Suppressor macrophage treated with lipopolysaccharide for 1 hour (primary cell): ENCODE data around the gene UQCRFS1.
"Not testable (repeated sequence)": the region's sequence is repeated elsewhere in the genome, so short reads cannot be mapped to it uniquely, and the experiment has no call there.

Experiments
- DNase-seq, 3 donors: peaks; one replicate each; pipeline ENCODE4 v3.0.0-alpha.2; 2020 to 2022

The UQCRFS1 gene

DNA sequence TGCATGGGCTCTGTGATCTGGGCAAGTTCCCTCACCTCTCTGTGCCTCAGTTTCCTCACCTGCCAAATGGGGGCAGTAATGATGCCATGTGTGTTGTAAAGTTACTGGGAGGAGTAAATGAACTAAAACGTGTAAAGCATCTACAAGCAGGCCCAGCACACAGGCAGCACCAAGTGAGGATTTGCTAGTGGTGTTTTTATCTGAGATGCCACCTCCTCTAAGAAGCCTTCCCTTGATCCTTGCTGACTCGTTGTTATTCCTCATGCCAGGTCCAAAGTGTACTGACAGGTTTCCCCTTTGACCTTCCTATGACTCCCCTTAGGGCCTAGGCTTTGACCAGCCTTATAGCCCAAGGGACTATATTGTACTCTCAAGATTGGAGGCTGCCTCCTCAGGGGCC lies 1.5 kb upstream of the UQCRFS1 start:
- no peak for DNase-seq

DNA sequence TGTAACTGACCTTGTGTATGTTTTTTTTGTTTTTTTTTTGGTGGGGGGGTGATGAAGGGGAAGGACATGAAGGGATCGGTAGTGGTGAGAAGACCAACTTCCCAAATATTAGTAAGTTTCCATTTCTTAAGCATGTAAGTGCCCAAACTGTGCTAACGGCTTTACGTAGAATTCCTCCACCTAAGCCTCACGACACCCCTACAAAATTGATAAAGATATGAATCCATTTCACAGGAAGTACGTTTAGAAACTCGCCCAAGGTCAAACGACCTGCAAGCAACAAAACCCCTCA lies 649 bp downstream of the UQCRFS1 start:
- DNase-seq = peak in 1 of 3 donors; percentile 21

DNA sequence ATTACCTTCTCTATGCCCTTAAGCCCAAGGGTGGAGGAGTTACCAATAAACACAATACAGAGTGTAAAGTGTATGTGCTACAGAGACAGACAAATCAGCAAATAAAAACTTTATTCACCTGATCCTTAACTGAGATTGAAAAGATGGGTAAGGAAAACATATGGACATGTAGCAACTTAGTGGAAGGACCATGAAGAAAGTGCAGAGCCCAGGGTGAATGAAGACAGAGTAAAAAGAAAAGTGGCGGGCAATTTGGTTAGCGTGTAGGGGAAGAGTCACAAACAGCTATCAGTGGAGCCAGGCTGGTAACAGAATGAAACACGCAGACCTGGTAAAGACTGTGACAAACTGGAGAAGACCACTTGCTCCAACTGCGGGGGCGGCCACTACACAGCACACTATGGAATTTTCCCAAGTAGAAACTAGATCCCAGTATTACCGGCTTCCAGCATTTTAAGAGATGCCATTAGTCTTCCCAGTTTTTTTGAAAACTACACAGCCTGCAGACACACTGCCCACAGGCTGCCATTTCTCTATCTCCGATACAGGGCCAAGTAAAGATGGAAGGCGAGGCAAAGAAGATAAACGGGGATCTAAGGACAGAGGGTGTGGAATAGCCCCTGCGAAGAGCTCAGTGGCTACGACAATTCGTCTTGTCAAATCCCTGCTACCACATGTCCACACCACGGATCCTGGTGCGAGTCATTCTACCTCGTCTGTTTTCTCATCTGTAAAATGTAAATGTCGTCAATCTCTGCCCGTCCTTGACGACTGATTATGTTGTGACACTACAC lies 1.2 kb downstream of the UQCRFS1 start:
- DNase-seq = peak in 2 of 3 donors; percentile 25 to 43

DNA sequence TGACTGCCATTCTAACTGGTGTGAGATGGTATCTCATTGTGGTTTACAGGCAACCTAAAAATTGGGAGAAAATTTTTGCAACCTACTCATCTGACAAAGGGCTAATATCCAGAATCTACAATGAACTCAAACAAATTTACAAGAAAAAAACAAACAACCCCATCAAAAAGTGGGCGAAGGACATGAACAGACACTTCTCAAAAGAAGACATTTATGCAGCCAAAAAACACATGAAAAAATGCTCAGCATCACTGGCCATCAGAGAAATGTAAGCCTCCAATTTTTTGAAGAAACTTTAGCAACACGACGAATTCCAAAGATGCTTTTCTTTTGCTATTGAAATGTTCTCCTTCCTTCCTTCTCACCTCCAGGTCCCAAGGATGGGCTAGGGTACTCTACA lies 1.9 kb downstream of the UQCRFS1 start:
- not testable (repeated sequence) for DNase-seq

DNA sequence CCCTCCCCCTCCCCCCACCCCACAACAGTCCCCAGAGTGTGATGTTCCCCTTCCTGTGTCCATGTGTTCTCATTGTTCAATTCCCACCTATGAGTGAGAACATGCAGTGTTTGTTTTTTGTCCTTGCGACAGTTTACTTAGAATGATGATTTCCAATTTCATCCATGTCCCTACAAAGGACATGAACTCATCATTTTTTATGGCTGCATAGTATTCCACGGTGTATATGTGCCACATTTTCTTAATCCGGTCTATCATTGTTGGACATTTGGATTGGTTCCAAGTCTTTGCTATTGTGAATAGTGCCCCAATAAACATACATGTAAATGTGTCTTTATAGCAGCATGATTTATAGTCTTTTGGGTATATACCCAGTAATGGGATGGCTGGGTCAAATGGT lies 2.4 kb downstream of the UQCRFS1 start:
- DNase-seq = not testable (repeated sequence)

DNA sequence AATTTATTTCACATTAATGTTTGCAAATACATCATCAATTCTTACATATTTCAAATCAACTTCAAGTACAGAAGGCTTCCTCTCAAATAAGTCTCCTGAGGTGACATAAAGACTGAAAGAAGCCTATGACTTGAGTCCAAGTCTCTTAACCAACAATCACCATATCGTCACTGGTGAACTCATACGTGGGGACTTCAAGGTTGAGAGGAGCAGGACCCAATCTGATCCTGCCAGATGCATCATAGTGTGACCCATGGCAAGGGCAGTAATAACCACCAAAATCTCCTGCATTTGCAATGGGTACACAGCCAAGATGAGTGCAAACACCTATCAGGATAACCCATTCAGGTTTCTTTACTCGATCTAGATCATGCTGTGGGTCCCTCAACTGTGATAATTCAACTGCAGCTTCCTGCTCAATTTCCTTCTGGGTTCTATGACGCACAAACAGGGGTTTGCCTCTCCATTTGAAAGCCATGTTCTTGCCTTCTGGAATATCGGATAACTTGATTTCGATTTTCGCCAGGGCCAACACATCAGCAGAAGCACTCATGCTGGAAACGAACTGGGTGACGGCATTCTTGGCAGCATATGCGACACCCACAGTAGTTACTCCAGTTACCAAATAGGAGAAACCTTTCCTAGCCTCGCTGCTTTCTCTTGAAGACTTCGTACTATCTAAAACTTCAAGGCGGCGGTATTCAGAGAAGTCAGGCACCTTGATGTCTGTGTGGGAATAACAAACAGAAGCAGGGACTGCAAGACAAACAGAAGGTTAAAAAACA lies 5.4 kb downstream of the UQCRFS1 start:
- not testable (repeated sequence) for DNase-seq

DNA sequence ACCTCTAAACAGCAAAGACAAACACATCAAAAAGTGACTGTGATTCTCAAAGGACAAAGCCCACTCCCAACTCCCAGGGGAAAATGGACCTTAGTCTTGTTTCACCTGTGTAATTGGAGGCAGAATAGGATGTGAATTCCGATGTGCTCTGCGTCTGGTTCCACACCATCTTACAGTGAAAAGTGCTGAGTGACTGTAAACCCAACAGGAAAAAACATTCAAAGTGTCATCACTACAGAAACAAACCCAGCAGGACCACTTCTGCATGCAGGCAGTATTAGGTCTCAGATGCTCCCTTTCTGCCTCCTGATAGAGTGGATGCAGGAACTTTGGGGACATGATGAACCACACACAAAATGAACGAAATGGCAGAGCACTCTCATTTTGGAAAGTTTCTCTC lies 6.5 kb downstream of the UQCRFS1 start:
- DNase-seq = no peak

DNA sequence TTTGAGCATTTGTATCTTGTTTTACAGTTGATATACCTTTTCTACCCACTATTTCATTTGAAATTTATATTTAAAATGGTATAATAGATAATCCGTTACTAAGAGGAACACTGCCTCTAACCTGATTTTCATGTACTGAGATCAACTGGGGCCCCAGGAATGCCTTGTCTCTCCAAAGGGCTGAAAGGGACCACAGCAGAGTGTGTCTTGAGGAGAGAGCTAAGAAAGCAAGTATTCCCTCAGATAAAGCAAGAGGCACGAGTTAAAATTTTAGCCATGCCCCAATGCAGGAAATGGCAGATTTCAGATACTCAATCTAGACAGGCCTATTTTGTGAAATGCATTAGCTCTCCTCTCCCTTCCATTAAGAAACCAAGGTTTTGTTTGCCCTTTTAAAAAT lies 10.7 kb downstream of the UQCRFS1 start:
- DNase-seq = no peak

DNA sequence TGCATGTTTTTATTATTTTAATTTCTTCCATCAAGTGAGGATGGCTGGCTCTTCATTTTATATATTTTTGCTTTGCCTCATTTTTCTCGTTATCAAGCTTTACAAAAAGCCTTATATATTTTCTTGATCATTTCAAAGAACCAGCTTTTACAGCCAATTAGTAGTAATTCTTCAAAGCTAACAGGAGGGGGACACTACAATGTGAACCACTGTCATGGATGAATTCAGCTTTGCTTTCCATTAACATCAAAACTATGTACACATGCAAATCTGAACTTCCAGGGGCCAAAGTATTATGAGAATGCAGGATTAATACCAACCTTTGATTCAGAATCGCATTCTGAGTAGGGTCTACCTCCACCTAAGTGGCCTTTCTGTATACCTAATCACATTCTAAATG lies 11.1 kb downstream of the UQCRFS1 start:
- DNase-seq = no peak

DNA sequence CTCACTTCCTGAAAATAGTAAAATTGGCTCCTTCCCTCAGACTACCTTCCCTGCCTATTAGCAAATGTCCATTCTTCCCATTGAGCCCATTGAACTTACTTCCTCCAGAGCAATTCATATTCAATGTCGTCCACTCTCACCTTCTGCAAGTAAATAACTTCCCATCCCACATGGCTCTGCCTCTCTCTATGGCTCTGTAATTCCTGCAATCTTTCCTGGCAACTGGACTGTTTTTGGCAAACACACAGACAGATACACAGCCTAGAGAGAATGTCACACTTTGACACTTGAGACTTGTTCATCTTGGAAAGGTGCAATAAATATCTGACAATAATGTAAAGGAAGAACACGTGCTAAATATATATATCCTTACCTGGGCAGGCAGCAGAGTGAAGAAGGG lies 18.3 kb downstream of the UQCRFS1 start:
- DNase-seq = no peak

DNA sequence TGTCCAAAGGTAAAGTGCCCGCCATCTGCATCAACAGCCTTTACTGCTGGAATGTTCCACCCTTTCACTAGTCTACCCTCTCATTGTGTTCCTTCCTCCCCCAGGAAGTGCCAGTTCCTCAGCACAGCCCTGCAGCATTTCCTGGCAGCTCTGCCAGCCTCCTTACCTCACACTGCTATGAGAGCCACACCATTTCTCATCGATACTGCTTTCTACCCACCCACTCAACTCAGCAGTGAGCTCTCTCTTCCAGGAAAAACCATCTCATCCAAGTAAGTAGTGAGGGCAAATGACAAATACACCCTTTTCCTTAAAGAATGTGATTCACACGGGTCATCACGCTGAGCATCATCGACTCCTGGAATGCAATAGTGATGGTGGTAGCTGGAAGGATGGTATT lies 19.8 kb downstream of the UQCRFS1 start:
- peak in 1 of 3 donors; percentile 19 for DNase-seq

DNA sequence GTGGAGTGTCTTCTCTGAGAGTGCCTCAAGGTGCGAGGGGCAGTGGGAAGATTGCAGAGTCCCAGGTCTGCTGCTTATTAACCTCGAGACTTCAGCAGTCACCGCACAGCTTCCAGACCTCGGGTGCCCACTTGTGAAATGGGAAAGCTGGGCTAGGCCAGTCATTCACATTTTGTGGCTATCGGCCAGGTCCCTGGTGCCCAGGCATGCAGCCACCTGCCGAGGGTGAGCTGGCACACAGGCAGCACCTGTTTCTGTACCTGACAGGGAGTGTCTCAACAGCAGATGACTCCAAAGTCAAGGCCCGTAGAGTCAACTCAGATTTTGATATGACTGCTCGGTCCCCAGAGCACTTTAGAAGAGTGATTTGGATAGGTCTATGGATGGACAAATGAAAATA lies 21.9 kb downstream of the UQCRFS1 start:
- no peak for DNase-seq

DNA sequence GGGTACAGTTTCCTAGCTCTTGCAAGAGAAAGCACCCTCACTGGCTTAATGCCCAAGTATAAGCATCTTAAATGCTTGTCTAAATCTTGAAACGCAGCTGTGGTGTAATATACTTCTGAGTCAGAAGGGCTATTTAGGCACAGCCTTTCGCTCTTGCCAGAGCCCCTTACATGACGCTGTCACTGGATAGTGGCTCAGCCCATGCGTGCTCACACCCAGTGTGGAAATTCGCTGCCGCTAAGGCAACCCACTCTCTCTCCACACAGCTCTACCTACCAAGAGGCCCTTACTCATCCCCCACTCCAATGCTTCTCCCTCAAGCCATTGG lies 24.0 kb downstream of the UQCRFS1 start:
- DNase-seq = no peak

DNA sequence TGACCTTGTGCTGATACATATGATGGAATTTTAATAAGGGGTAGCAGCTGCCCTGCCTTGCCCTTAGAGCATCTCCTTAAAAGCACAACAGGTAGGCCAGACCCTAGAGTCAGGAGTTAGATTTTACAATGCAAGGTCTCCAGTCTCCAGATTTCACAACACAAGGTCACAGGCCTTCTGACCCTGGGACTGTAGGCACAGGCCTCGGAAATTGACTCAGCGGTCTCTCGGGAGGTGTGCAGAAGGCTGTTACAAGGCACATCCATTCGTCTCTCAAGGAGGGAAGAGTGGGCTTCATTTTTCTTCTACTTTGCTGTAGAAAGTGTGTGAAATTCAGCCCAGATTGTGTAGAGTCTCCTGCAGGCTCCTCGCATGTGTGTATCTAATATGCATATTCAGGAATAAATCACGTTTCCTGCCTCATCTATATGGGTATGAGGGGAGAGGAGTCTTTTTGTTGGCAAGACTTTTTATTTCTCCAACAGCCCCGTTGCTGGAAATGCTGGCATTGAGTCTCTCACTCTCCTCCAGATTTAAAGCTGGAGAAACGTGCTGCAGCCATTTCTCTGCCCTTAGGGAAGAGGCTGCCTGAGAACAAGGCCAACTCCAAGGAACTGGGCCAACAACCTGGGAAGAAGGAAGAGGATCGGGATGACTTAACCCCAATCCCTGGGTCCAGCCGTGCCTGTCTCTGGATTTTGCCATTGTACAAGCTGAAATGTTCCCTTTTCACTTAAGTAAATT lies 24.5 kb downstream of the UQCRFS1 start:
- DNase-seq = no peak

DNA sequence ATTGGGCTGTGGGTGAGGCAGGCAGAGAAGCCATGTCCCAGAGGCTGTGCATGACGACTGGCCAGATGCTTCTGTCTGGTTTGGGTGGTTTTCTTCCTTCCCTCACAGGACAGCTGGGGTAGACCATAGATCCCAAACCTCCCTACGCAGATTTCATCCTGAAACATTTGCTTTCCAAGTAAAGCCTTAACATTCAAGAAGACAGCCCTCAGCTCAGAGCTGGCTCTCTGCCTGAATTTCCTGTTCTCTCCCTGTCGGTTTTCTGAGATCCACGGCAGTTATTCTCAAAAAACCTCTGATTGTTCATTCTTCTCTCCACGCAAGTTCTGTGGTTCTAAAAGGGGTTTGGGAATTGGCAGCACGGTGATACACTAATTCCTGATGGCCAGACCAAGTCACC lies 25.3 kb downstream of the UQCRFS1 start:
- DNase-seq = no peak

DNA sequence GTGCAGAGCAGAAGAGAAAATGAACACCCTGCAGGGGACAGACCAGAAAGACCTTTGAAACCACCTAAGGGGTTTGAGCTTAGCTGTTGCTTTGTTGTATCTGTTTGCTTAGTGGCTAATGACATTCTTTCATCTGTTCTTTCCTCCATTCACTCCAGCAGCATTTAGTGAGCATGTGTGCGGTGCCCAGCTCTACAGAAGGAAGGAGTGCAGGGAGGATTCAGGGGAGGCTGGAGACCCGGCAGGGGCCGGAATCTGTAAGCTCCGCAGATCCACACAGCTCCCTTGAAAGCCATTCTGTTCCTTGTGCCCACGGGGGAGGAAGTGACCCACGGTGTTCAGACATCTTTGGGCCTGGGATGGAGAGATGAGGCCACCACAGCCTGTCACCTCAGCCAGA lies 27.5 kb downstream of the UQCRFS1 start:
- DNase-seq = no peak

DNA sequence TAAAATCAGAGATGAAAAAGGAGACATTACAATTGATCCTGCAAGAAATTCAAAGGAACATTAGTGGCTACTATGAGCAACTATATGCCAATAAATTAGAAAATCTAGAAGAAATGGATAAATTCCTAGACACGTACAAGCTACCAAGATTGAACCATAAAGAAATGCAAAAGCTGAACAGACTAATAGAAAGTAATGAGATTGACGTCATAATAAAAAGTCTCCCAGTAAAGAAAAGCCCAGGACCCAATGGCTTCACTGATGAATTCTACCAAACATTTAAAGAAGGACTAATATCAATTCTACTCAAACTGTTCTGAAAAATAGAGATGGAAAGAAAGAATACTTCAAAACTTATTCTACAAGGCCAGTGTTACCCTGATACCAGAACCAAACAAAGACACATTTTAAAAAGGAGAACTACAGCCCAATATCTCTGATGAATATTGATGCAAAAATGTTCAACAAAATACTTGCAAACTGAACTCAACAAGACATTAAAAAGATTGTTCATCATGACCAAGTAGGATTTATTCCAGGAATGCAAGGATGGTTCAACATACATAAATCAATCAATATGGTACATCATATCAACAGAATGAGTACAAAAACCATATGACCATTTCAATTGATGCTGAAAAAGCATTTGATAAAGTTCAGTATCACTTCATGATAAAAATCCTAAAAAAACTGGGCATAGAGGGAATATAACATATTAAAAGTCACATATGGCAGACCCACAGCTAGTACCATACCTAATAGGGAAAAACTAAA lies 35.8 kb downstream of the UQCRFS1 start:
- no peak for DNase-seq

DNA sequence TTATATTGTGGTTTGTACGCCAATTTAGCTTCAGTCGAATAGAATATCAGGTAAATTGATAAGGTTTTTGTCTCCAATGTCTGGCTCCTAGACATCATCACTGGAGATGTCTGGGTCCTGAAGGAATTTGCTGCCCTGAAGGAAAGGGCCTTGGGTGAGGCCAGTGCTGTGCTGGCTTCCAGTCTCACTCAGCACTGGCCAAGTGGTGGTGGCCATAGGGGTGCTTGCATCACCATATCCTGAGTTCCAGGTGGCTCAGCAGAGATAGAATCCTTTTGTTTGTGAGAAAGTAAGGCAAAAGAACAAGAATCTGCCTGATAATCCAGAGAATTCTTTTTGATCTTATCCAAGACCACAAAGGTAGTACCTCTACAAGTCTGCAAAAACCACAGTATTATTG lies 39.1 kb downstream of the UQCRFS1 start:
- no peak for DNase-seq

DNA sequence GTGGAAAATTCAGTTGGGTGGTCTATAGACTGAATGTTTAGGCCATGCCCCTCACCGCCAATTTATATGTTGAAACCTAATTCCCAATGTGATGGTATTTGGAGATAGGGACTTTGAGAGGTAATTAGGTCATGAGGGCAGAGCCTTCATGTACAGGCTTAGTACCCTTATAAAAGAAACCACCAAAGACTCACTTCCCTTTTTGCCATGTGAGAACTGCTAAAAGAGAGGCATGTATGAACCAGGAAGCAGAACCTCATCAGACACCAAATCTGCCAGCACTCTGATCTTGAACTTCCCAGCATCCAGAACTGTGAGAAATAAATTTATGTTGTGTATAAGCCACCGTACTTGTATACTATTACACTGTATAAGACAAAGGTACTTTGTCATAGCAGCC lies 40.6 kb downstream of the UQCRFS1 start:
- DNase-seq = peak in 1 of 3 donors; percentile 4

DNA sequence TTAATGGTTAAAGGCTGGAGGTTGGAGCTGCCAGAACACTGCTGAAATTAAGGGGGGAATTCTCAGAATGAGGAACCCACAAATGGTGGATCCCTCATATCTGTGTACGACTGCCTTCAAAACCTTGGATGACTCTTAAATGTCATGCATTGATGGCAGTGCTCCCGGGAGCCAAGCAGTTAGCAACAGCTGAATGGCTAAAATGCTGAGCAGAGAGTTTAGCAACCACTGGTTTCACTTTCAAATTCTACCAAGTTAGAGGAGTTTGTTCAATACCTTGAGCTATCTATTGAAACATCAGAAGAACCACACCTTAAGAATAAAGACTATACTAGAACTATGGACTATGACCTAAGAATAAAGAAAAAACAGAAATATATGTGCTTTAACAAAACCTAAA lies 41.4 kb downstream of the UQCRFS1 start:
- no peak for DNase-seq

DNA sequence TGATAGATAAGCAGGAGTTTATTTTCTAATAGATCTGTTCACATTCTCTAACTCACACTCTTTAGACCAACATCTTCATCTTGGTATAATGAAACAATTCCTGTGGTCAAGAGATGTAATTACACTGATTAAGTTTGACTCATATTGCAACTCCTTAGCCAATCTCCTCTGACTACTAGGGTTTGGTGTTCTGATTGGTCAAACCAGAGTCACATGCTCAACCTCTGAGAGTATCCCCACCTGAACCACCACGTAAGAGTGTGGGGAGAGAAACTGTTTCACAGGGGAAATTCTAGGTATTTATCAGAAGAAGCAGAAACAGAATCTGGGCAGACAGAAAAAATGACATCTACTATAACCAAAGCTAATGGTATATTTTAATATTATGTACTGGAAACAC lies 42.4 kb downstream of the UQCRFS1 start:
- DNase-seq = no peak

DNA sequence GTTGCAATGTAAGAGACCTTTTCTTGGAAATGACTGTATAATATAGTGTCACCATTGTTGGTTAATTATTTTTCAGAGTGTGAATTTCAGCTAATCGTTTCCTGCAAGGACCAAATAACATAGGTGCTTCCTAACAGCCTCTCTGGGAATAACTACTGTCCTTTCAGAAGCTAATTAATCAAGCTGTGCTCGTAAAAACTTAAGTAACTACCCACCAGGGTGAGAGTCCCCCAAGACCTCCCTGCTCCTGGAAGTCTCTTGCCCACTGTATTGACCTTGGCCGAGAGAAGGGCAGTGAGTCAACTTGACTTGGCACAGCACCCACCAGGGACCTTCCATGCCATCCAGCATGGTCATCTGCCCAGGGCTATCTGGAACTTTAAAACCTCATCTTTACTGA lies 50.3 kb downstream of the UQCRFS1 start:
- no peak for DNase-seq

DNA sequence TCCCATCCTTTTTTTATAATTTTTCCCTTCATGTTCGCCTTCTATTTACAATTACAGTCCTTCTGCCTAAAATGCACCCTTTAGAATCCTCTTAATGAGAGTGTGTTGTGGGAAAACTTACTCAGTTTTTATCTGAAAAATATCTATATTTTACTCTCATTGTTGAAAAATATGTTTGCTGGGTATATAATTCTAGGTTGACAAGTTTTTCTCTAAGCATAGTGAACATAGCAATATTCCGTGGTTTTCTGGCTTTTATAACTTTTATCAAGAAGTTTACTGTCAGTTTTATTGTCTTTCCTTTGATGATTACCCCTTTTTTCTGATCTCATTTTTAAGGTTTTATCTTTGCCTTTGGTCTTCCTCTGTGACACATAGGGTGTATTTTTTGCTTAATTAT lies 57.3 kb downstream of the UQCRFS1 start:
- DNase-seq = no peak
